Fibroblast of lung (primary cell): ENCODE measurements around the gene MED31. TPM values are rescaled to one million over a fixed set of nuclear protein-coding genes. Genes with fewer than 3 reads are reported as not detected.

Experiments used
- DNase-seq, 2 donors: peaks; one replicate each; pipeline versions ENCODE4 v3.0.0 to v3.0.0-alpha.2; 2010; ENCODE audit warnings: low read depth in 2 of 2
- H2AFZ ChIP-seq: 2 replicates; pipeline ENCODE4 v1.5.1; 2012; ENCODE audit warnings: low read length, control low read depth, inconsistent platforms
- H3K27ac ChIP-seq: 2 replicates; pipeline ENCODE4 v1.5.1; 2011; ENCODE audit warnings: low read length, control low read depth; ENCODE audit not compliant: insufficient read depth
- H3K27me3 ChIP-seq: 2 replicates; pipeline ENCODE4 v1.5.1; 2011; ENCODE audit warnings: mild to moderate bottlenecking, low read length; ENCODE audit not compliant: control insufficient read depth, insufficient read depth
- H3K36me3 ChIP-seq: 2 replicates; pipeline ENCODE4 v1.5.1; 2011; ENCODE audit warnings: low read length; ENCODE audit not compliant: control insufficient read depth, insufficient read depth
- H3K4me1 ChIP-seq: 2 replicates; pipeline ENCODE4 v1.5.1; 2011; ENCODE audit warnings: low read length; ENCODE audit not compliant: control insufficient read depth, insufficient read depth; ENCODE audit errors: extremely low read depth
- H3K4me2 ChIP-seq: 2 replicates; pipeline ENCODE4 v1.5.1; 2011; ENCODE audit warnings: low read length, control low read depth; ENCODE audit not compliant: insufficient read depth; ENCODE audit errors: extremely low read depth
- H3K4me3 ChIP-seq, 4 experiments: fragments of 200-600 bp in 1 of 4; sonication (generic) in 1 of 4; replicated peaks in 1 of 4; 2 replicates each; pipeline ENCODE4 v1.5.1; 2011 to 2016; ENCODE audit warnings: low read length in 4 of 4, low read depth in 3 of 4, mild to moderate bottlenecking in 3 of 4, control low read depth in 2 of 4, inconsistent platforms in 1 of 4, mixed read lengths in 1 of 4; ENCODE audit not compliant: insufficient read depth in 1 of 4; ENCODE audit errors: control extremely low read depth in 1 of 4
- H3K79me2 ChIP-seq: 2 replicates; pipeline ENCODE4 v1.5.1; 2012; ENCODE audit warnings: mild to moderate bottlenecking, low read length, inconsistent platforms; ENCODE audit not compliant: control insufficient read depth, insufficient read depth
- H3K9ac ChIP-seq: 2 replicates; pipeline ENCODE4 v1.5.1; 2011; ENCODE audit warnings: mild to moderate bottlenecking, low read length, control low read depth; ENCODE audit not compliant: insufficient read depth
- H3K9me3 ChIP-seq: 2 replicates; pipeline ENCODE4 v1.5.1; 2012; ENCODE audit warnings: low read depth, low read length; ENCODE audit not compliant: control insufficient read depth, insufficient read depth
- H4K20me1 ChIP-seq: 2 replicates; pipeline ENCODE4 v1.5.1; 2011; ENCODE audit warnings: low read length; ENCODE audit not compliant: control insufficient read depth, insufficient read depth; ENCODE audit errors: extremely low read depth
- CTCF ChIP-seq, 2 donors: IDR thresholded peaks in 1 of 2; conservative IDR thresholded peaks in 1 of 2; 1 replicate in 1 of 2; 2 replicates in 1 of 2; pipeline ENCODE4 v1.5.1; 2011 to 2012; ENCODE audit warnings: low read length in 2 of 2, control low read depth in 1 of 2, inconsistent platforms in 1 of 2, low read depth in 1 of 2, mild to moderate bottlenecking in 1 of 2
- EZH2 ChIP-seq: IDR thresholded peaks from 2 replicates; pipeline ENCODE4 v1.5.1; 2012; ENCODE audit warnings: low read length, control low read depth, mild to moderate bottlenecking; ENCODE audit errors: missing control alignments
- polyA plus RNA-seq, 2 donors: library from polyadenylated mRNA; depleted of rRNA in 1 of 2; stranded (reverse) in 1 of 2; unstranded in 1 of 2; fragments of >200 nt; gene quantifications; 2 replicates each; pipeline ENCODE4 v1.2.1, GENCODE V29; 2011 to 2012; ENCODE audit warnings: missing spikeins in 1 of 2
- total RNA-seq: library from RNA; depleted of rRNA; stranded (reverse); fragments of >200 nt; gene quantifications from 2 replicates; pipeline ENCODE4 v1.2.1, GENCODE V29; 2014

MED31 gene
- total and polyA plus RNA-seq, 2 donors (not counting 1 experiment from before 2014, with no cell fraction given), result 10.6 to 17.0 TPM

GRCh38 chr17:6630390-6630789 lies 21.0 kb downstream of the MED31 start:
- Histone ChIP-seq H3K27ac (no peak overlapping the region), H3K27me3 (no peaks in the 10 kb centered on the region), H4K20me1 (no peaks in the 10 kb centered on the region), H3K79me2 (no peaks in the 10 kb centered on the region), H3K9ac (no peak overlapping the region), H3K4me2 (no peak overlapping the region), H3K4me1 (no peaks in the 10 kb centered on the region), H3K9me3 (no peaks in the 10 kb centered on the region), H2AFZ (no peak overlapping the region), H3K36me3 (peaks cover 10% of the 10 kb centered on the region), H3K4me3 (no peak overlapping the region)
- no peak for DNase-seq
- TF ChIP-seq EZH2 (no peak), CTCF (conservative IDR thresholded peaks at IDR 0.05 in 1 of 2, IDR thresholded peaks at IDR 0.05 in 1 of 2; ENCODE audit: low read depth in 1 of 2, low read length in 2 of 2) (no peak)

GRCh38 chr17:6627019-6627418 lies 24.4 kb downstream of the MED31 start:
- TF ChIP-seq EZH2 (no peak), CTCF (conservative IDR thresholded peaks at IDR 0.05 in 1 of 2, IDR thresholded peaks at IDR 0.05 in 1 of 2; ENCODE audit: low read depth in 1 of 2, low read length in 2 of 2) (no peak)
- Histone ChIP-seq H3K4me2 (peak overlapping the region; percentile 27), H2AFZ (no peak overlapping the region), H3K36me3 (peaks cover 4% of the 10 kb centered on the region), H3K9me3 (no peaks in the 10 kb centered on the region), H3K27me3 (no peaks in the 10 kb centered on the region), H4K20me1 (no peaks in the 10 kb centered on the region), H3K4me1 (no peaks in the 10 kb centered on the region), H3K9ac (no peak overlapping the region), H3K79me2 (no peaks in the 10 kb centered on the region), H3K27ac (no peak overlapping the region), H3K4me3 (no peak overlapping the region)
- DNase-seq, result peak; percentile 38

- H2AFZ ChIP-seq, result no peak overlapping the region
- no peak overlapping the region for H3K4me3 ChIP-seq
- no peak for TF ChIP-seq EZH2
- no peak for TF ChIP-seq CTCF (conservative IDR thresholded peaks at IDR 0.05 in 1 of 2, IDR thresholded peaks at IDR 0.05 in 1 of 2; ENCODE audit: low read depth in 1 of 2, low read length in 2 of 2)
- no peak overlapping the region for H3K27ac ChIP-seq
- no peaks in the 10 kb centered on the region for H3K4me1 ChIP-seq
- H3K9ac ChIP-seq, result no peak overlapping the region
- peak overlapping the region; percentile 27 for H3K4me2 ChIP-seq
- no peak for DNase-seq
- no peaks in the 10 kb centered on the region for H3K27me3 ChIP-seq
- no peaks in the 10 kb centered on the region for H4K20me1 ChIP-seq
- peaks cover 3% of the 10 kb centered on the region for H3K36me3 ChIP-seq
- H3K9me3 ChIP-seq, result no peaks in the 10 kb centered on the region
- no peaks in the 10 kb centered on the region for H3K79me2 ChIP-seq
These were observed 24.8 kb downstream of the MED31 start for GRCh38 chr17:6626616-6627015.
